Peyer's patch (tissue), 4 donors: Measurements from ENCODE around the gene STARD10. TPM values are rescaled to one million over a fixed set of nuclear protein-coding genes. Genes with fewer than 3 reads are reported as not detected.
"Not testable (repeated sequence)": the region's sequence is repeated elsewhere in the genome, so short reads cannot be mapped to it uniquely, and the experiment has no call there.

Source experiments
- DNase-seq, 3 donors: peaks; one replicate each; pipeline ENCODE4 v3.0.0-alpha.2; 2017 to 2019
- H3K27ac ChIP-seq, 4 donors: fragments of 200-600 bp; sonication (generic); one replicate each; pipeline ENCODE4 v1.5.1; 2016 to 2019
- H3K27me3 ChIP-seq, 2 donors: fragments of 200-600 bp; sonication (generic); one replicate each; pipeline ENCODE4 v1.5.1; 2019
- H3K36me3 ChIP-seq, 3 donors: fragments of 200-600 bp; sonication (generic); one replicate each; pipeline ENCODE4 v1.5.1; 2016 to 2019
- H3K4me1 ChIP-seq, 4 donors: fragments of 200-600 bp; sonication (generic); one replicate each; pipeline ENCODE4 v1.5.1; 2016 to 2019
- H3K4me3 ChIP-seq, 4 donors: fragments of 200-600 bp; sonication (generic); 1 replicate in 3 of 4; 2 replicates in 1 of 4; pipeline ENCODE4 v1.5.1; 2016 to 2019; ENCODE audit warnings: mild to moderate bottlenecking in 1 of 4
- H3K9me3 ChIP-seq, 4 donors: fragments of 200-600 bp; sonication (generic); one replicate each; pipeline ENCODE4 v1.5.1; 2016 to 2019; ENCODE audit warnings: mild to moderate bottlenecking in 1 of 4
- CTCF ChIP-seq, 6 experiments: fragments of 450-650 bp in 4 of 6; fragments of 200-600 bp in 2 of 6; sonication (generic) in 1 of 6; IDR thresholded peaks; one replicate each; pipeline ENCODE4 v1.5.1; 2017 to 2019; ENCODE audit warnings: antibody characterized with exemption in 6 of 6, mild to moderate bottlenecking in 3 of 6, moderate library complexity in 1 of 6
- POLR2A ChIP-seq, 2 donors: fragments of 450-650 bp; IDR thresholded peaks; one replicate each; pipeline ENCODE4 v1.5.1; 2017; ENCODE audit warnings: antibody characterized with exemption in 2 of 2, mild to moderate bottlenecking in 2 of 2, moderate library complexity in 2 of 2
- total RNA-seq, 4 donors: library from RNA; depleted of rRNA; stranded (reverse); fragments of >200 nt; gene quantifications; one replicate each; pipeline ENCODE4 v1.1.0, GENCODE V29; 2016

The STARD10 gene
- total RNA-seq, 4 donors from 2014 or later: 118 to 187 (median 168) TPM

GRCh38 chr11:72808331-72808798 is 14.5 kb upstream of the STARD10 start:
- no peak for DNase-seq
- TF ChIP-seq POLR2A (IDR thresholded peaks at IDR 0.05) (no peak), CTCF (IDR thresholded peaks at IDR 0.05) (no peak)
- Histone ChIP-seq H3K9me3 (no peaks in the 10 kb centered on the region), H3K27me3 (no peaks in the 10 kb centered on the region), H3K27ac (peak overlapping the region in 1 of 4 donors; percentile 31), H3K4me3 (no peak overlapping the region), H3K4me1 (peaks cover 0 to 13% (median 0%) of the 10 kb centered on the region in 4 donors), H3K36me3 (peaks cover 0 to 6% (median 0%) of the 10 kb centered on the region in 3 donors)

GRCh38 chr11:72807792-72808191 is 13.9 kb upstream of the STARD10 start:
- H3K9me3 ChIP-seq: no peaks in the 10 kb centered on the region
- TF ChIP-seq CTCF (IDR thresholded peaks at IDR 0.05) (no peak), POLR2A (IDR thresholded peaks at IDR 0.05) (no peak)
- H3K27me3 ChIP-seq: no peaks in the 10 kb centered on the region
- H3K27ac ChIP-seq: peak overlapping the region in 2 of 4 donors; percentile 38 to 57
- DNase-seq: no peak
- no peak overlapping the region for H3K4me3 ChIP-seq
- peaks cover 0 to 6% (median 0%) of the 10 kb centered on the region in 3 donors for H3K36me3 ChIP-seq
- peaks cover 0 to 7% (median 0%) of the 10 kb centered on the region in 4 donors for H3K4me1 ChIP-seq

- H3K4me3 ChIP-seq: no peak overlapping the region
- no peak for TF ChIP-seq POLR2A (IDR thresholded peaks at IDR 0.05)
- TF ChIP-seq CTCF (IDR thresholded peaks at IDR 0.05): no peak
- H3K27ac ChIP-seq: peak overlapping the region in 2 of 4 donors; percentile 38 to 57
- no peak for DNase-seq
- no peaks in the 10 kb centered on the region for H3K9me3 ChIP-seq
- H3K4me1 ChIP-seq: peaks cover 0 to under 1% (median 0%) of the 10 kb centered on the region in 4 donors
- no peaks in the 10 kb centered on the region for H3K27me3 ChIP-seq
- peaks cover 0 to 6% (median 0%) of the 10 kb centered on the region in 3 donors for H3K36me3 ChIP-seq
Measured at GRCh38 chr11:72807021-72807693, 13.3 kb upstream of the STARD10 start.

- DNase-seq, H3K9me3 ChIP-seq, H3K4me1 ChIP-seq, H3K4me3 ChIP-seq, H3K27me3 ChIP-seq, H3K27ac ChIP-seq, H3K36me3 ChIP-seq: not testable (repeated sequence)
Measured at GRCh38 chr11:72806378-72806777, 12.5 kb upstream of the STARD10 start.

GRCh38 chr11:72805216-72805615 is 11.4 kb upstream of the STARD10 start:
- H3K27me3 ChIP-seq: no peaks in the 10 kb centered on the region
- no peaks in the 10 kb centered on the region for H3K9me3 ChIP-seq
- H3K27ac ChIP-seq: no peak overlapping the region
- TF ChIP-seq POLR2A (IDR thresholded peaks at IDR 0.05) (no peak), CTCF (IDR thresholded peaks at IDR 0.05) (no peak)
- peaks cover 0 to 6% (median 0%) of the 10 kb centered on the region in 3 donors for H3K36me3 ChIP-seq
- H3K4me3 ChIP-seq: no peak overlapping the region
- DNase-seq: no peak
- H3K4me1 ChIP-seq: no peaks in the 10 kb centered on the region

- Histone ChIP-seq H3K4me3 (no peak overlapping the region), H3K36me3 (no peaks in the 10 kb centered on the region), H3K4me1 (no peaks in the 10 kb centered on the region), H3K27ac (no peak overlapping the region), H3K27me3 (no peaks in the 10 kb centered on the region), H3K9me3 (no peaks in the 10 kb centered on the region)
- DNase-seq: no peak
- TF ChIP-seq POLR2A (IDR thresholded peaks at IDR 0.05) (no peak), CTCF (IDR thresholded peaks at IDR 0.05) (no peak)
Measured at GRCh38 chr11:72802822-72803221, 9.0 kb upstream of the STARD10 start.
